Measurements from ENCODE around the gene CMIP. TPM values are rescaled to one million over a fixed set of nuclear protein-coding genes. Genes with fewer than 3 reads are reported as not detected.

The CMIP gene
- total RNA-seq, 1 donor from 2014 or later: 163 TPM

- Mint-ChIP-seq H3K27me3 (ENCODE audit: unreplicated experiment) (peaks cover 14% of the 10 kb centered on the region), H3K36me3 (ENCODE audit: unreplicated experiment) (peaks cover 5% of the 10 kb centered on the region), H3K4me3 (ENCODE audit: unreplicated experiment) (no peak overlapping the region), H3K9me3 (ENCODE audit: unreplicated experiment) (peaks cover 14% of the 10 kb centered on the region), H3K27ac (ENCODE audit: unreplicated experiment) (no peak overlapping the region), H3K4me1 (ENCODE audit: low read depth, unreplicated experiment) (peaks cover 25% of the 10 kb centered on the region)
- TF ChIP-seq, protein P1, sequence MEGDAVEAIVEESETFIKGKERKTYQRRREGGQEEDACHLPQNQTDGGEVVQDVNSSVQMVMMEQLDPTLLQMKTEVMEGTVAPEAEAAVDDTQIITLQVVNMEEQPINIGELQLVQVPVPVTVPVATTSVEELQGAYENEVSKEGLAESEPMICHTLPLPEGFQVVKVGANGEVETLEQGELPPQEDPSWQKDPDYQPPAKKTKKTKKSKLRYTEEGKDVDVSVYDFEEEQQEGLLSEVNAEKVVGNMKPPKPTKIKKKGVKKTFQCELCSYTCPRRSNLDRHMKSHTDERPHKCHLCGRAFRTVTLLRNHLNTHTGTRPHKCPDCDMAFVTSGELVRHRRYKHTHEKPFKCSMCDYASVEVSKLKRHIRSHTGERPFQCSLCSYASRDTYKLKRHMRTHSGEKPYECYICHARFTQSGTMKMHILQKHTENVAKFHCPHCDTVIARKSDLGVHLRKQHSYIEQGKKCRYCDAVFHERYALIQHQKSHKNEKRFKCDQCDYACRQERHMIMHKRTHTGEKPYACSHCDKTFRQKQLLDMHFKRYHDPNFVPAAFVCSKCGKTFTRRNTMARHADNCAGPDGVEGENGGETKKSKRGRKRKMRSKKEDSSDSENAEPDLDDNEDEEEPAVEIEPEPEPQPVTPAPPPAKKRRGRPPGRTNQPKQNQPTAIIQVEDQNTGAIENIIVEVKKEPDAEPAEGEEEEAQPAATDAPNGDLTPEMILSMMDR (IDR thresholded peaks at IDR 0.05; ENCODE audit: partially characterized antibody, unreplicated experiment): no peak
- no peak for DNase-seq
Observed at GRCh38 chr16:81610144-81610842, 165.7 kb downstream of the CMIP start.

- no peak overlapping the region for H3K27ac Mint-ChIP-seq (ENCODE audit: unreplicated experiment)
- H3K4me1 Mint-ChIP-seq (ENCODE audit: low read depth, unreplicated experiment): peaks cover 18% of the 10 kb centered on the region
- DNase-seq: no peak
- peaks cover 9% of the 10 kb centered on the region for H3K9me3 Mint-ChIP-seq (ENCODE audit: unreplicated experiment)
- peaks cover 11% of the 10 kb centered on the region for H3K27me3 Mint-ChIP-seq (ENCODE audit: unreplicated experiment)
- peaks cover 5% of the 10 kb centered on the region for H3K36me3 Mint-ChIP-seq (ENCODE audit: unreplicated experiment)
- TF ChIP-seq, protein P1 (IDR thresholded peaks at IDR 0.05; ENCODE audit: partially characterized antibody, unreplicated experiment): no peak
- no peak overlapping the region for H3K4me3 Mint-ChIP-seq (ENCODE audit: unreplicated experiment)
Observed at GRCh38 chr16:81610936-81611335, 166.3 kb downstream of the CMIP start.

- DNase-seq: no peak
- Mint-ChIP-seq H3K4me3 (ENCODE audit: unreplicated experiment) (no peak overlapping the region), H3K27me3 (ENCODE audit: unreplicated experiment) (peaks cover 8% of the 10 kb centered on the region), H3K36me3 (ENCODE audit: unreplicated experiment) (peaks cover 3% of the 10 kb centered on the region), H3K27ac (ENCODE audit: unreplicated experiment) (no peak overlapping the region), H3K9me3 (ENCODE audit: unreplicated experiment) (peaks cover 7% of the 10 kb centered on the region), H3K4me1 (ENCODE audit: low read depth, unreplicated experiment) (peaks cover 19% of the 10 kb centered on the region)
- TF ChIP-seq, protein P1 (IDR thresholded peaks at IDR 0.05; ENCODE audit: partially characterized antibody, unreplicated experiment): no peak
Observed at GRCh38 chr16:81611721-81612120, 167.1 kb downstream of the CMIP start.

GRCh38 chr16:81612351-81613163 lies 167.9 kb downstream of the CMIP start:
- TF ChIP-seq, protein P1 (IDR thresholded peaks at IDR 0.05; ENCODE audit: partially characterized antibody, unreplicated experiment): no peak
- Mint-ChIP-seq H3K27me3 (ENCODE audit: unreplicated experiment) (peaks cover 5% of the 10 kb centered on the region), H3K27ac (ENCODE audit: unreplicated experiment) (no peak overlapping the region), H3K9me3 (ENCODE audit: unreplicated experiment) (peaks cover 5% of the 10 kb centered on the region), H3K4me1 (ENCODE audit: low read depth, unreplicated experiment) (peaks cover 18% of the 10 kb centered on the region), H3K36me3 (ENCODE audit: unreplicated experiment) (no peaks in the 10 kb centered on the region), H3K4me3 (ENCODE audit: unreplicated experiment) (no peak overlapping the region)
- DNase-seq: no peak

GRCh38 chr16:81614171-81614570 lies 169.6 kb downstream of the CMIP start:
- Mint-ChIP-seq H3K36me3 (ENCODE audit: unreplicated experiment) (no peaks in the 10 kb centered on the region), H3K27me3 (ENCODE audit: unreplicated experiment) (peaks cover 12% of the 10 kb centered on the region), H3K4me3 (ENCODE audit: unreplicated experiment) (no peak overlapping the region), H3K4me1 (ENCODE audit: low read depth, unreplicated experiment) (peaks cover 13% of the 10 kb centered on the region), H3K27ac (ENCODE audit: unreplicated experiment) (no peak overlapping the region), H3K9me3 (ENCODE audit: unreplicated experiment) (peaks cover 9% of the 10 kb centered on the region)
- TF ChIP-seq, protein P1 (IDR thresholded peaks at IDR 0.05; ENCODE audit: partially characterized antibody, unreplicated experiment): no peak
- no peak for DNase-seq

Data from glutamatergic neuron (in vitro differentiated cells).